AG04450 (cell line): ENCODE measurements around the gene KRT3. TPM values are rescaled to one million over a fixed set of nuclear protein-coding genes. Genes with fewer than 3 reads are reported as not detected.

Source experiments
- CTCF ChIA-PET: fragments of 300-600, 350-600 bp; formaldehyde crosslinking; extraction: SDS; loops from one replicate; lab custom pipeline; 2022; ENCODE audit warnings: antibody characterized with exemption, inconsistent platforms; lab: Charles Lee
- POLR2A ChIA-PET: fragments of 350-600 bp; formaldehyde crosslinking; extraction: SDS; loops from one replicate; lab custom pipeline; 2021; ENCODE audit warnings: antibody characterized with exemption, inconsistent platforms; lab: Yijun Ruan, JAX
- DNase-seq: peaks from one replicate; pipeline ENCODE4 v3.0.0-alpha.2; 2011; ENCODE audit warnings: low read depth, low spot score
- H3K27ac ChIP-seq: one replicate; pipeline ENCODE4 v1.5.1; 2012; ENCODE audit warnings: low read depth, low read length, control low read depth
- H3K27me3 ChIP-seq: one replicate; pipeline ENCODE4 v1.6.0; 2012; ENCODE audit warnings: low read length; ENCODE audit not compliant: control insufficient read depth, insufficient read depth
- H3K4me3 ChIP-seq: 2 replicates; pipeline ENCODE4 v1.5.1; 2011; ENCODE audit warnings: mild to moderate bottlenecking, low read depth, low read length, control low read depth
- H3K9me3 ChIP-seq: 2 replicates; pipeline ENCODE4 v1.5.1; 2012; ENCODE audit warnings: low read length; ENCODE audit not compliant: control insufficient read depth, insufficient read depth
- CTCF ChIP-seq: IDR thresholded peaks from 2 replicates; pipeline ENCODE4 v1.5.1; 2011; ENCODE audit warnings: low read depth, low read length, control low read depth, inconsistent platforms
- polyA plus RNA-seq: library from polyadenylated mRNA; depleted of rRNA; stranded (reverse); fragments of >200 nt; gene quantifications from 2 replicates; pipeline ENCODE4 v1.2.3, GENCODE V29; 2011

The KRT3 gene
- polyA plus RNA-seq, 1 experiment = not detected

GRCh38 chr12:52745554-52745953 is 50.4 kb downstream of the KRT3 start:
- H3K27me3 ChIP-seq = peaks cover 3% of the 10 kb centered on the region
- DNase-seq = no peak
- POLR2A ChIA-PET = no interaction called here
- H3K9me3 ChIP-seq = no peaks in the 10 kb centered on the region
- H3K27ac ChIP-seq = no peak overlapping the region
- TF ChIP-seq CTCF = no peak
- CTCF ChIA-PET = interaction anchor here (0.8 kb wide), 1 partner anchor 125 kb away, joined by 3 read pairs; no protein-coding TSS in a partner anchor
- H3K4me3 ChIP-seq = no peak overlapping the region

GRCh38 chr12:52744493-52745156 is 51.3 kb downstream of the KRT3 start:
- TF ChIP-seq CTCF = no peak
- H3K27ac ChIP-seq = no peak overlapping the region
- CTCF ChIA-PET = no interaction called here
- peaks cover 3% of the 10 kb centered on the region for H3K27me3 ChIP-seq
- no peaks in the 10 kb centered on the region for H3K9me3 ChIP-seq
- H3K4me3 ChIP-seq = no peak overlapping the region
- POLR2A ChIA-PET = interaction anchor here (0.7 kb wide), 1 partner anchor 358 kb away, joined by 3 read pairs; no protein-coding TSS in a partner anchor
- DNase-seq = no peak

GRCh38 chr12:52742822-52743457 is 53.0 kb downstream of the KRT3 start:
- ChIA-PET CTCF (no interaction called here), POLR2A (no interaction called here)
- H3K4me3 ChIP-seq = no peak overlapping the region

GRCh38 chr12:52742196-52742580 is 53.7 kb downstream of the KRT3 start:
- Histone ChIP-seq H3K27me3 (no peaks in the 10 kb centered on the region), H3K4me3 (no peak overlapping the region), H3K27ac (no peak overlapping the region), H3K9me3 (no peaks in the 10 kb centered on the region)
- CTCF ChIA-PET = no interaction called here
- no peak for DNase-seq
- POLR2A ChIA-PET = no interaction called here
- no peak for TF ChIP-seq CTCF

More at GRCh38 chr12:52742822-52743457, 53.0 kb downstream of the KRT3 start:
- Histone ChIP-seq H3K27me3 (no peaks in the 10 kb centered on the region), H3K9me3 (no peaks in the 10 kb centered on the region), H3K27ac (no peak overlapping the region)
- TF ChIP-seq CTCF = no peak
- no peak for DNase-seq
